Dermis microvascular lymphatic vessel endothelial cell (primary cell): ENCODE measurements around the gene KTN1. TPM values are rescaled to one million over a fixed set of nuclear protein-coding genes. Genes with fewer than 3 reads are reported as not detected.

Experiments used
- DNase-seq, 2 donors: peaks; one replicate each; pipeline versions ENCODE4 v3.0.0 to v3.0.0-alpha.2; 2010; ENCODE audit warnings: low read depth in 2 of 2
- total RNA-seq: library from RNA; depleted of rRNA; stranded (reverse); fragments of >200 nt; gene quantifications from 2 replicates; pipeline ENCODE4 v1.2.1, GENCODE V29; 2014

Gene KTN1
- total RNA-seq, 1 donor from 2014 or later: 111 TPM

- no peak for DNase-seq
Measured at GRCh38 chr14:55681096-55681495, 101.1 kb downstream of the KTN1 start.

- DNase-seq: no peak
Measured at GRCh38 chr14:55684956-55685584, 105.1 kb downstream of the KTN1 start.

- DNase-seq: no peak
Measured at GRCh38 chr14:55686713-55687112, 106.7 kb downstream of the KTN1 start.

GRCh38 chr14:55688566-55688965, 108.6 kb downstream of the KTN1 start:
- DNase-seq: no peak

- DNase-seq: peak in 1 of 2 donors; percentile 50
Measured at GRCh38 chr14:55689981-55690871, 110.2 kb downstream of the KTN1 start.

GRCh38 chr14:55691659-55692058, 111.7 kb downstream of the KTN1 start:
- DNase-seq: no peak

GRCh38 chr14:55693904-55694303, 113.9 kb downstream of the KTN1 start:
- no peak for DNase-seq

- no peak for DNase-seq
Measured at GRCh38 chr14:55697414-55697861, 117.4 kb downstream of the KTN1 start.

GRCh38 chr14:55698051-55698450, 118.0 kb downstream of the KTN1 start:
- DNase-seq: no peak

- peak in 1 of 2 donors; percentile 60 for DNase-seq
Measured at GRCh38 chr14:55699131-55700057, 119.4 kb downstream of the KTN1 start.

GRCh38 chr14:55701638-55702037, 121.6 kb downstream of the KTN1 start:
- DNase-seq: no peak

GRCh38 chr14:55702511-55702910, 122.5 kb downstream of the KTN1 start:
- DNase-seq: no peak

- DNase-seq: no peak
Measured at GRCh38 chr14:55704654-55705053, 124.6 kb downstream of the KTN1 start.

GRCh38 chr14:55705651-55706364, 125.8 kb downstream of the KTN1 start:
- DNase-seq: no peak

- DNase-seq: no peak
Measured at GRCh38 chr14:55706365-55706684, 126.3 kb downstream of the KTN1 start.

GRCh38 chr14:55706893-55707292, 126.9 kb downstream of the KTN1 start:
- DNase-seq: no peak

- DNase-seq: peak; percentile 54 to 65
Measured at GRCh38 chr14:55707365-55707804, 127.4 kb downstream of the KTN1 start.

- DNase-seq: no peak
Measured at GRCh38 chr14:55710506-55711041, 130.6 kb downstream of the KTN1 start.

- DNase-seq: no peak
Measured at GRCh38 chr14:55711175-55711811, 131.3 kb downstream of the KTN1 start.

GRCh38 chr14:55712491-55712890, 132.5 kb downstream of the KTN1 start:
- no peak for DNase-seq
